H1 (cell line): ENCODE results near the gene SERPINB6. TPM values are rescaled to one million over a fixed set of nuclear protein-coding genes. Genes with fewer than 3 reads are reported as not detected.
A peak's percentile ranks its signal among the peaks of the same experiment; 100 is the strongest.

Experiments
- CTCF ChIA-PET: fragments of 300-600 bp; sonication (Branson Sonifier 250); formaldehyde crosslinking; loops from one replicate; lab custom pipeline; 2021; ENCODE audit not compliant: partially characterized antibody; lab: Charles Lee
- POLR2A ChIA-PET: fragments of 300-600 bp; sonication (Branson Sonifier 250); formaldehyde crosslinking; loops from one replicate; lab custom pipeline; 2021; ENCODE audit warnings: inconsistent platforms; ENCODE audit not compliant: partially characterized antibody; lab: Charles Lee
- DNase-seq, 2 experiments: peaks; one replicate each; pipeline versions ENCODE4 v3.0.0 to v3.0.0-alpha.2; 2010 to 2022; ENCODE audit warnings: low spot score in 2 of 2, low read depth in 1 of 2, mixed read lengths in 1 of 2
- FAIRE-seq: peaks from 2 replicates; lab custom pipeline; 2011; peaks lifted over from hg19 to GRCh38; lab: Jason Lieb, UNC
- H2AFZ ChIP-seq: 2 replicates; pipeline ENCODE4 v1.8.1; 2012; ENCODE audit warnings: low read length, inconsistent platforms
- H2AK5ac ChIP-seq: 2 replicates; pipeline ENCODE4 v1.6.1; 2013; ENCODE audit warnings: low read depth, low read length
- H2BK120ac ChIP-seq: replicated peaks from 2 replicates; pipeline ENCODE3; 2013; ENCODE audit warnings: low read depth, low read length, inconsistent platforms
- H2BK12ac ChIP-seq: 2 replicates; pipeline ENCODE4 v1.6.1; 2013; ENCODE audit warnings: low read depth, low read length
- H2BK15ac ChIP-seq: 2 replicates; pipeline ENCODE4 v1.6.1; 2013; ENCODE audit warnings: low read length
- H2BK20ac ChIP-seq: 2 replicates; pipeline ENCODE4 v1.6.1; 2013; ENCODE audit warnings: low read length
- H2BK5ac ChIP-seq: 2 replicates; pipeline ENCODE4 v1.6.1; 2013; ENCODE audit warnings: low read depth, low read length
- H3K14ac ChIP-seq: 2 replicates; pipeline ENCODE4 v1.6.1; 2013; ENCODE audit warnings: inconsistent platforms; ENCODE audit not compliant: insufficient read length
- H3K18ac ChIP-seq: 2 replicates; pipeline ENCODE4 v1.6.1; 2013; ENCODE audit warnings: low read length; ENCODE audit errors: extremely low read depth
- H3K23ac ChIP-seq: 2 replicates; pipeline ENCODE4 v1.6.1; 2013; ENCODE audit warnings: inconsistent platforms; ENCODE audit not compliant: insufficient read length
- H3K23me2 ChIP-seq: 2 replicates; pipeline ENCODE4 v1.6.1; 2013; ENCODE audit warnings: low read depth, low read length
- H3K27ac ChIP-seq: 2 replicates; pipeline ENCODE4 v1.6.1; 2011; ENCODE audit warnings: low read depth, low read length, inconsistent platforms
- H3K27me3 ChIP-seq, 4 experiments: replicated peaks in 1 of 4; 1 replicate in 1 of 4; 2 replicates in 3 of 4; pipeline versions ENCODE4 v1.6.1 to v1.8.1; 2011 to 2013; ENCODE audit warnings: low read length in 3 of 4, mild to moderate bottlenecking in 3 of 4, inconsistent platforms in 2 of 4, mixed read lengths in 2 of 4, moderate library complexity in 1 of 4; ENCODE audit not compliant: control insufficient read depth in 3 of 4, insufficient read depth in 3 of 4; ENCODE audit errors: extremely low read depth in 1 of 4
- H3K36me3 ChIP-seq, 4 experiments: 2 replicates each; pipeline versions ENCODE4 v1.6.1 to v1.8.1; 2011 to 2013; ENCODE audit warnings: mild to moderate bottlenecking in 4 of 4, low read length in 3 of 4, moderate library complexity in 2 of 4, control low read depth in 1 of 4, inconsistent platforms in 1 of 4; ENCODE audit not compliant: insufficient read depth in 4 of 4, control insufficient read depth in 2 of 4
- H3K4ac ChIP-seq: replicated peaks from 2 replicates; pipeline ENCODE3; 2013; ENCODE audit warnings: low read length, low read depth, mixed read lengths, inconsistent platforms; ENCODE audit not compliant: insufficient read length
- H3K4me1 ChIP-seq, 4 experiments: replicated peaks in 1 of 4; 1 replicate in 1 of 4; 2 replicates in 3 of 4; pipeline versions ENCODE4 v1.6.1 to v1.8.1; 2011 to 2013; ENCODE audit warnings: low read length in 3 of 4, inconsistent platforms in 2 of 4, mixed read lengths in 1 of 4; ENCODE audit not compliant: insufficient read depth in 4 of 4, control insufficient read depth in 3 of 4
- H3K4me2 ChIP-seq, 2 experiments: 2 replicates each; pipeline versions ENCODE4 v1.6.1 to v1.8.1; 2011 to 2013; ENCODE audit warnings: low read depth in 2 of 2, low read length in 2 of 2, control low read depth in 1 of 2, inconsistent platforms in 1 of 2, mild to moderate bottlenecking in 1 of 2; ENCODE audit not compliant: insufficient read depth in 1 of 2
- H3K4me3 ChIP-seq, 4 experiments: fragments of 200-600, 300-600 bp in 1 of 4; sonication (generic), shearing (Covaris generic), sonication (Bioruptor Twin) in 1 of 4; 2 replicates each; pipeline versions ENCODE4 v1.5.1 to v1.8.1; 2011 to 2016; ENCODE audit warnings: low read length in 4 of 4, low read depth in 3 of 4, control low read depth in 2 of 4, inconsistent platforms in 2 of 4, mild to moderate bottlenecking in 2 of 4, mixed read lengths in 1 of 4, moderate library complexity in 1 of 4; ENCODE audit not compliant: insufficient read depth in 2 of 4; ENCODE audit errors: extremely low read depth in 1 of 4
- H3K56ac ChIP-seq: replicated peaks from 2 replicates; pipeline ENCODE3; 2013; ENCODE audit warnings: low read depth, mild to moderate bottlenecking, mixed read lengths, low read length, inconsistent platforms; ENCODE audit not compliant: insufficient read length
- H3K79me1 ChIP-seq: 2 replicates; pipeline ENCODE4 v1.6.1; 2013; ENCODE audit warnings: low read depth, low read length, control low read depth
- H3K79me2 ChIP-seq, 2 experiments: 2 replicates each; pipeline versions ENCODE4 v1.6.1 to v1.8.1; 2012 to 2013; ENCODE audit warnings: low read length in 2 of 2, mild to moderate bottlenecking in 2 of 2, inconsistent platforms in 1 of 2; ENCODE audit not compliant: insufficient read depth in 2 of 2, control insufficient read depth in 1 of 2
- H3K9ac ChIP-seq, 4 experiments: replicated peaks in 1 of 4; 1 replicate in 1 of 4; 2 replicates in 3 of 4; pipeline versions ENCODE4 v1.6.1 to v1.8.1; 2011 to 2013; ENCODE audit warnings: low read depth in 3 of 4, low read length in 3 of 4, control low read depth in 2 of 4, mild to moderate bottlenecking in 2 of 4, moderate library complexity in 2 of 4, inconsistent platforms in 1 of 4; ENCODE audit errors: extremely low read depth in 1 of 4
- H3K9me3 ChIP-seq, 2 experiments: 2 replicates each; pipeline versions ENCODE4 v1.6.1 to v1.8.1; 2012 to 2013; ENCODE audit warnings: mild to moderate bottlenecking in 2 of 2, moderate library complexity in 2 of 2, control low read depth in 1 of 2, inconsistent platforms in 1 of 2, low read depth in 1 of 2, low read length in 1 of 2, mixed read lengths in 1 of 2; ENCODE audit not compliant: insufficient read depth in 2 of 2
- H4K20me1 ChIP-seq, 2 experiments: replicated peaks in 1 of 2; 2 replicates each; pipeline versions ENCODE3 to v1.8.1; 2011 to 2013; ENCODE audit warnings: inconsistent platforms in 2 of 2, low read length in 2 of 2, mild to moderate bottlenecking in 1 of 2; ENCODE audit not compliant: insufficient read depth in 2 of 2, control insufficient read depth in 1 of 2
- H4K5ac ChIP-seq: 2 replicates; pipeline ENCODE4 v1.6.1; 2013; ENCODE audit warnings: low read length, low read depth, mixed read lengths, inconsistent platforms; ENCODE audit not compliant: insufficient read length
- H4K8ac ChIP-seq: 2 replicates; pipeline ENCODE4 v1.8.0; 2013; ENCODE audit warnings: mild to moderate bottlenecking, moderate library complexity, low read length, inconsistent platforms; ENCODE audit not compliant: insufficient read depth; ENCODE audit errors: extremely low read depth
- H4K91ac ChIP-seq: replicated peaks from 2 replicates; pipeline ENCODE3; 2013; ENCODE audit warnings: low read length, mixed read lengths, inconsistent platforms; ENCODE audit not compliant: insufficient read length
- BCL11A ChIP-seq, 2 experiments: IDR thresholded peaks; one replicate each; pipeline ENCODE4 v1.6.1; 2011; ENCODE audit warnings: low read depth in 2 of 2, low read length in 2 of 2, mild to moderate bottlenecking in 2 of 2
- JUND ChIP-seq: IDR thresholded peaks from 2 replicates; pipeline ENCODE4 v1.6.1; 2011; ENCODE audit warnings: mild to moderate bottlenecking, improper control_type of control experiment, low read length
- NANOG ChIP-seq: IDR thresholded peaks from 2 replicates; pipeline ENCODE4 v1.6.1; 2011; ENCODE audit warnings: low read length, low read depth, mild to moderate bottlenecking, inconsistent platforms; ENCODE audit not compliant: insufficient read depth, poor library complexity, severe bottlenecking
- RBBP5 ChIP-seq: IDR thresholded peaks from 2 replicates; pipeline ENCODE4 v1.7.1; 2012; ENCODE audit warnings: low read depth, mild to moderate bottlenecking, inconsistent platforms, low read length, moderate library complexity, borderline replicate concordance
- SIN3A ChIP-seq, 2 experiments: IDR thresholded peaks in 1 of 2; conservative IDR thresholded peaks in 1 of 2; 2 replicates each; pipeline ENCODE4 v1.6.1; 2011 to 2012; ENCODE audit warnings: low read length in 2 of 2, improper control_type of control experiment in 1 of 2, low read depth in 1 of 2, mild to moderate bottlenecking in 1 of 2
- TAF7 ChIP-seq: optimal IDR thresholded peaks from 2 replicates; pipeline ENCODE3; 2011; ENCODE audit warnings: low read depth, mild to moderate bottlenecking, inconsistent platforms, low read length, moderate library complexity, borderline replicate concordance
- TEAD4 ChIP-seq: IDR thresholded peaks from 2 replicates; pipeline ENCODE4 v1.6.1; 2012; ENCODE audit warnings: low read depth, low read length, inconsistent platforms, mixed read lengths
- WGBS, 2 experiments: shearing (Covaris generic) in 1 of 2; methylation state at CpG; one replicate each; pipeline versions ENCODE4 v1.1.6 to v1.1.7; 2013 to 2015; ENCODE audit warnings: low lambda C conversion rate in 2 of 2, mixed read lengths in 2 of 2, inconsistent platforms in 1 of 2, low coverage in 1 of 2, missing lambda C conversion rate in 1 of 2; ENCODE audit not compliant: insufficient replicate concordance in 2 of 2, insufficient coverage in 1 of 2, insufficient read length in 1 of 2; ENCODE audit errors: extremely low coverage in 1 of 2, missing lambda C conversion rate in 1 of 2; 5-methylcytosine and 5-hydroxymethylcytosine counted together
- polyA plus RNA-seq, 7 experiments: library from polyadenylated mRNA; depleted of rRNA in 3 of 7; stranded (reverse) in 5 of 7; unstranded in 2 of 7; fragments of >200 nt in 5 of 7; fragments of 200-250 nt in 2 of 7; gene quantifications; 1 replicate in 5 of 7; 2 replicates in 1 of 7; 4 replicates in 1 of 7; pipeline versions ENCODE4 v1.2.1 to v1.2.3, GENCODE V29; 2011 to 2013; ENCODE audit warnings: missing spikeins in 2 of 7, mixed read lengths in 2 of 7
- total RNA-seq: library from RNA; stranded (reverse); fragmentation: NEBNext Ultra II Directional; extraction: Animal tissue kit (Norgen Biotek cat#: 25700); gene quantifications from 2 replicates; pipeline ENCODE4 v1.2.1, GENCODE V29; 2021
- TF ChIP-seq, protein P1 (sequence below): IDR thresholded peaks from 2 replicates; pipeline ENCODE4 v1.6.1; 2012; ENCODE audit warnings: low read length, inconsistent platforms

Gene SERPINB6
- total and polyA plus RNA-seq, 2 of the 8 experiments (the other 6 are each of a cell fraction or from before 2014, with no cell fraction given) = 27.2 to 29.4 TPM

GRCh38 chr6:2988426-2989331, 17.3 kb upstream of the SERPINB6 start:
- Histone ChIP-seq H3K18ac (peak overlapping the region; percentile 100), H3K79me2 (no peaks in the 10 kb centered on the region), H2BK5ac (peak overlapping the region; percentile 96), H3K9ac (peak overlapping the region in 3 of 4 experiments; percentile 96 to 98 (median 96); a peak in 6 of 7 replicates), H3K4me2 (peak overlapping the region; percentile 79 to 88), H2BK12ac (peak overlapping the region; percentile 93), H3K36me3 (no peaks in the 10 kb centered on the region), H4K20me1 (no peaks in the 10 kb centered on the region), H3K9me3 (no peaks in the 10 kb centered on the region), H2BK15ac (peak overlapping the region; percentile 99), H3K79me1 (no peaks in the 10 kb centered on the region), H2BK20ac (peak overlapping the region; percentile 76; the same call in 1 of the 2 replicates), H3K56ac (peak overlapping the region; percentile 93), H3K27me3 (no peaks in the 10 kb centered on the region), H4K8ac (peak overlapping the region; percentile 90), H4K5ac (peak overlapping the region; percentile 84), H4K91ac (peak overlapping the region; percentile 94), H3K4me1 (peaks cover 8 to 26% (median 16%) of the 10 kb centered on the region in 4 experiments), H2AK5ac (peak overlapping the region; percentile 92), H3K4ac (peak overlapping the region; percentile 93), H3K23ac (no peak overlapping the region), H3K27ac (peak overlapping the region; percentile 99), H3K14ac (no peak overlapping the region), H2BK120ac (peak overlapping the region; percentile 60), H3K4me3 (peak overlapping the region; percentile 52 to 70 (median 62)), H2AFZ (no peak overlapping the region), H3K23me2 (peaks cover 4% of the 10 kb centered on the region)
- peak; percentile 84 to 92 for DNase-seq
- POLR2A ChIA-PET = interaction anchor here (0.6 to 5.0 kb wide), 23 partner anchors 9 to 223 kb away, joined by 3 to 47 read pairs (median 4); partner anchors contain the start of genes NQO2, RIPK1, SERPINB1 and SERPINB6
- no peak for FAIRE-seq
- 1% methylated on average over 58 of the region's 64 CpGs; no CpG with 5 or more reads in 1 of the 2 experiments for WGBS, 2 experiments
- CTCF ChIA-PET = interaction anchor here (0.8 to 7.3 kb wide), 33 partner anchors 9 to 238 kb away, joined by 3 to 142 read pairs (median 4); partner anchors contain the start of genes MYLK4, RIPK1 and SERPINB6
- TF ChIP-seq BCL11A (IDR thresholded peaks at IDR 0.05; ENCODE audit: low read depth in 2 of 2, low read length in 2 of 2) (no peak), TAF7 (peak; percentile 46), NANOG (no peak), JUND (peak; percentile 90), SIN3A (conservative IDR thresholded peaks at IDR 0.05 in 1 of 2, IDR thresholded peaks at IDR 0.05 in 1 of 2; ENCODE audit: low read depth in 1 of 2, low read length in 2 of 2) (peak in 1 of 2 experiments; percentile 71; a peak in 2 of 4 replicates), RBBP5 (peak; percentile 84; the same call in 1 of the 2 replicates), TEAD4 (no peak; the same call in 1 of the 2 replicates)
- TF ChIP-seq, protein P1, sequence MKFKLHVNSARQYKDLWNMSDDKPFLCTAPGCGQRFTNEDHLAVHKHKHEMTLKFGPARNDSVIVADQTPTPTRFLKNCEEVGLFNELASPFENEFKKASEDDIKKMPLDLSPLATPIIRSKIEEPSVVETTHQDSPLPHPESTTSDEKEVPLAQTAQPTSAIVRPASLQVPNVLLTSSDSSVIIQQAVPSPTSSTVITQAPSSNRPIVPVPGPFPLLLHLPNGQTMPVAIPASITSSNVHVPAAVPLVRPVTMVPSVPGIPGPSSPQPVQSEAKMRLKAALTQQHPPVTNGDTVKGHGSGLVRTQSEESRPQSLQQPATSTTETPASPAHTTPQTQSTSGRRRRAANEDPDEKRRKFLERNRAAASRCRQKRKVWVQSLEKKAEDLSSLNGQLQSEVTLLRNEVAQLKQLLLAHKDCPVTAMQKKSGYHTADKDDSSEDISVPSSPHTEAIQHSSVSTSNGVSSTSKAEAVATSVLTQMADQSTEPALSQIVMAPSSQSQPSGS = no peak; the same call in 1 of the 2 replicates
